Measurements from ENCODE around the gene WWOX.

The WWOX gene

DNA sequence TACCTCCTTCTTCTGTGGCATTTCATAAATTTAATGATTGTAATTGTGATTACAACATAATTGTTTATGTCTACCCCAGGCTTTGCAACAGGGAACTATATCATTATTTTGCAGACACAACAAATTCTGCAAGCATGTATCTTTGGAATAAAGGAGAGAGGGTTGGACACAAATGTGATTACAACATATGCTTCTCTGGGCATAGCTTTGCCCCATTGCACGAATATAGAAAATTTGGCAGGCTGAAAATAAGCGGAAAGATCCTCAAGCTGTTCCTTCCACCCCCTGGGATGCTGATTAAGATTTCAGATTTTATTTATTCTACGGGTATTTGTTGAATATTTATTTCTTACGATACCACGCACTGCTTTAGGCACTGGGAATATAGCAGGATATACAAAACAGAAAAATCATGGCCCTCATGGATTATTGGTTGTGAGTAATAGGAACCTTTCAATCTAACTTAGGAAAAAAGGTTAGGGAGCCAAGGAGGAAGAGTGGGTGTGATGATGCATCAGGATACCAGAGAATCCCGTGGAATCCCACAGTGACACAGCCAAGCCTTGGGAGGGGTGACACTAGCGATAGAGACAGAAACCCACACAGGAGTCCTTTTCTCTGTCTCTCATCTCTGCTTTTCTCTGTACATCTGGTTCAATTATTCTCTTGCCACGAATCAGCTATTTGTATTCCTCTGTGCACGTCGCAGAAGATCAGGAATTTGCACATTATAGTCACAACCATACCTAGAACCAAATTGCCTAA, 980.4 kb downstream of the WWOX start:
- Histone ChIP-seq H3K79me1 (ENCODE audit: low read length) (no peaks in the 10 kb centered on the region), H3K4me1 (ENCODE audit: control insufficient read depth in 1 of 2, insufficient read depth in 2 of 2, low read length in 2 of 2) (no peaks in the 10 kb centered on the region), H2AK5ac (ENCODE audit: low read length) (no peak overlapping the region), H3K27ac (ENCODE audit: low read depth, low read length) (no peak overlapping the region), H2BK12ac (ENCODE audit: low read length) (no peak overlapping the region), H4K91ac (ENCODE audit: low read depth, low read length) (no peak overlapping the region), H3K18ac (ENCODE audit: low read length) (no peak overlapping the region), H3K79me2 (ENCODE audit: control insufficient read depth, insufficient read depth, low read length, poor library complexity) (no peaks in the 10 kb centered on the region), H3K36me3 (ENCODE audit: control insufficient read depth in 1 of 2, insufficient read depth in 2 of 2, low read length in 2 of 2) (no peaks in the 10 kb centered on the region), H3K4me3 (ENCODE audit: low read depth, low read length) (no peak overlapping the region), H3K14ac (ENCODE audit: low read length) (no peak overlapping the region), H4K12ac (ENCODE audit: low read depth, low read length) (no peak overlapping the region), H3K23ac (ENCODE audit: low read length) (no peak overlapping the region), H2BK5ac (ENCODE audit: low read depth, low read length, poor library complexity) (no peak overlapping the region), H3K4me2 (ENCODE audit: low read length) (no peak overlapping the region), H2AFZ (ENCODE audit: insufficient read depth, low read length, poor library complexity) (no peak overlapping the region), H3K9ac (ENCODE audit: low read length) (no peak overlapping the region), H3K27me3 (ENCODE audit: insufficient read depth, low read length) (no peaks in the 10 kb centered on the region), H3K9me3 (ENCODE audit: insufficient read depth, low read depth, low read length) (no peaks in the 10 kb centered on the region), H2BK120ac (ENCODE audit: insufficient read depth, low read length, poor library complexity) (no peak overlapping the region), H4K8ac (ENCODE audit: low read depth, low read length) (no peak overlapping the region), H3K4ac (ENCODE audit: low read depth, low read length) (no peak overlapping the region)
- no CpG with 5 or more reads among the region's 10 CpGs for WGBS (ENCODE audit: extremely low coverage, insufficient coverage, insufficient read length)
- DNase-seq = no peak

- no peaks in the 10 kb centered on the region for H3K4me1 ChIP-seq (ENCODE audit: control insufficient read depth in 1 of 2, insufficient read depth in 2 of 2, low read length in 2 of 2)
- no peak for DNase-seq
- no CpG with 5 or more reads among the region's 12 CpGs for WGBS (ENCODE audit: extremely low coverage, insufficient coverage, insufficient read length)
- H3K4ac ChIP-seq (ENCODE audit: low read depth, low read length) = no peak overlapping the region
- H2BK12ac ChIP-seq (ENCODE audit: low read length) = no peak overlapping the region
- H3K4me3 ChIP-seq (ENCODE audit: low read depth, low read length) = no peak overlapping the region
- H3K9ac ChIP-seq (ENCODE audit: low read length) = no peak overlapping the region
- H3K27me3 ChIP-seq (ENCODE audit: insufficient read depth, low read length) = no peaks in the 10 kb centered on the region
- H4K12ac ChIP-seq (ENCODE audit: low read depth, low read length) = no peak overlapping the region
- H3K18ac ChIP-seq (ENCODE audit: low read length) = no peak overlapping the region
- H4K8ac ChIP-seq (ENCODE audit: low read depth, low read length) = no peak overlapping the region
- no peaks in the 10 kb centered on the region for H3K79me1 ChIP-seq (ENCODE audit: low read length)
- no peak overlapping the region for H3K27ac ChIP-seq (ENCODE audit: low read depth, low read length)
- H3K4me2 ChIP-seq (ENCODE audit: low read length) = no peak overlapping the region
- no peak overlapping the region for H2AK5ac ChIP-seq (ENCODE audit: low read length)
- no peak overlapping the region for H3K23ac ChIP-seq (ENCODE audit: low read length)
- no peaks in the 10 kb centered on the region for H3K9me3 ChIP-seq (ENCODE audit: insufficient read depth, low read depth, low read length)
- no peak overlapping the region for H4K91ac ChIP-seq (ENCODE audit: low read depth, low read length)
- H2BK5ac ChIP-seq (ENCODE audit: low read depth, low read length, poor library complexity) = no peak overlapping the region
- no peak overlapping the region for H2BK120ac ChIP-seq (ENCODE audit: insufficient read depth, low read length, poor library complexity)
- H3K14ac ChIP-seq (ENCODE audit: low read length) = no peak overlapping the region
- H3K79me2 ChIP-seq (ENCODE audit: control insufficient read depth, insufficient read depth, low read length, poor library complexity) = no peaks in the 10 kb centered on the region
- no peak overlapping the region for H2AFZ ChIP-seq (ENCODE audit: insufficient read depth, low read length, poor library complexity)
- H3K36me3 ChIP-seq (ENCODE audit: control insufficient read depth in 1 of 2, insufficient read depth in 2 of 2, low read length in 2 of 2) = no peaks in the 10 kb centered on the region
Measured at GRCh38 chr16:79081297-79082066, 982.0 kb downstream of the WWOX start.

GRCh38 chr16:79082970-79083369, 983.5 kb downstream of the WWOX start:
- no peak overlapping the region for H2AFZ ChIP-seq (ENCODE audit: insufficient read depth, low read length, poor library complexity)
- whole genome bisulfite sequencing (ENCODE audit: extremely low coverage, insufficient coverage, insufficient read length) = no CpG with 5 or more reads among the region's 3 CpGs
- no peak for DNase-seq
- no peak overlapping the region for H3K27ac ChIP-seq (ENCODE audit: low read depth, low read length)
- H2AK5ac ChIP-seq (ENCODE audit: low read length) = no peak overlapping the region
- no peaks in the 10 kb centered on the region for H3K9me3 ChIP-seq (ENCODE audit: insufficient read depth, low read depth, low read length)
- H3K4me2 ChIP-seq (ENCODE audit: low read length) = no peak overlapping the region
- no peak overlapping the region for H4K91ac ChIP-seq (ENCODE audit: low read depth, low read length)
- no peaks in the 10 kb centered on the region for H3K79me2 ChIP-seq (ENCODE audit: control insufficient read depth, insufficient read depth, low read length, poor library complexity)
- no peak overlapping the region for H3K9ac ChIP-seq (ENCODE audit: low read length)
- no peak overlapping the region for H2BK5ac ChIP-seq (ENCODE audit: low read depth, low read length, poor library complexity)
- H3K4me3 ChIP-seq (ENCODE audit: low read depth, low read length) = no peak overlapping the region
- H3K4ac ChIP-seq (ENCODE audit: low read depth, low read length) = no peak overlapping the region
- H3K79me1 ChIP-seq (ENCODE audit: low read length) = no peaks in the 10 kb centered on the region
- no peak overlapping the region for H2BK12ac ChIP-seq (ENCODE audit: low read length)
- H4K8ac ChIP-seq (ENCODE audit: low read depth, low read length) = no peak overlapping the region
- H3K14ac ChIP-seq (ENCODE audit: low read length) = no peak overlapping the region
- H3K36me3 ChIP-seq (ENCODE audit: control insufficient read depth in 1 of 2, insufficient read depth in 2 of 2, low read length in 2 of 2) = no peaks in the 10 kb centered on the region
- no peak overlapping the region for H3K18ac ChIP-seq (ENCODE audit: low read length)
- H3K4me1 ChIP-seq (ENCODE audit: control insufficient read depth in 1 of 2, insufficient read depth in 2 of 2, low read length in 2 of 2) = no peaks in the 10 kb centered on the region
- no peak overlapping the region for H2BK120ac ChIP-seq (ENCODE audit: insufficient read depth, low read length, poor library complexity)
- H3K27me3 ChIP-seq (ENCODE audit: insufficient read depth, low read length) = no peaks in the 10 kb centered on the region
- no peak overlapping the region for H3K23ac ChIP-seq (ENCODE audit: low read length)
- H4K12ac ChIP-seq (ENCODE audit: low read depth, low read length) = no peak overlapping the region

- Histone ChIP-seq H3K9ac (ENCODE audit: low read length) (no peak overlapping the region), H2AK5ac (ENCODE audit: low read length) (no peak overlapping the region), H4K91ac (ENCODE audit: low read depth, low read length) (no peak overlapping the region), H2BK5ac (ENCODE audit: low read depth, low read length, poor library complexity) (no peak overlapping the region), H3K27ac (ENCODE audit: low read depth, low read length) (no peak overlapping the region), H3K4me2 (ENCODE audit: low read length) (no peak overlapping the region), H3K4me3 (ENCODE audit: low read depth, low read length) (no peak overlapping the region), H2BK12ac (ENCODE audit: low read length) (no peak overlapping the region), H4K12ac (ENCODE audit: low read depth, low read length) (no peak overlapping the region), H3K14ac (ENCODE audit: low read length) (no peak overlapping the region), H3K4ac (ENCODE audit: low read depth, low read length) (no peak overlapping the region), H3K18ac (ENCODE audit: low read length) (no peak overlapping the region), H2AFZ (ENCODE audit: insufficient read depth, low read length, poor library complexity) (no peak overlapping the region), H2BK120ac (ENCODE audit: insufficient read depth, low read length, poor library complexity) (no peak overlapping the region), H4K8ac (ENCODE audit: low read depth, low read length) (no peak overlapping the region), H3K23ac (ENCODE audit: low read length) (no peak overlapping the region), H3K79me1 (ENCODE audit: low read length) (no peaks in the 10 kb centered on the region), H3K79me2 (ENCODE audit: control insufficient read depth, insufficient read depth, low read length, poor library complexity) (no peaks in the 10 kb centered on the region), H3K9me3 (ENCODE audit: insufficient read depth, low read depth, low read length) (no peaks in the 10 kb centered on the region), H3K4me1 (ENCODE audit: control insufficient read depth in 1 of 2, insufficient read depth in 2 of 2, low read length in 2 of 2) (no peaks in the 10 kb centered on the region), H3K36me3 (ENCODE audit: control insufficient read depth in 1 of 2, insufficient read depth in 2 of 2, low read length in 2 of 2) (no peaks in the 10 kb centered on the region), H3K27me3 (ENCODE audit: insufficient read depth, low read length) (no peaks in the 10 kb centered on the region)
- WGBS (ENCODE audit: extremely low coverage, insufficient coverage, insufficient read length) = no CpG with 5 or more reads among the region's 18 CpGs
- DNase-seq = no peak
Measured at GRCh38 chr16:79083508-79084299, 984.2 kb downstream of the WWOX start.
